ENCODE measurements around the gene MS4A8.

Gene MS4A8

GRCh38 chr11:60699284-60699691 is at the start of gene MS4A8:
Gene MS4A8, plus strand, starts transcription at chr11:60699612. Its CDS starts 1,249 bp downstream, at chr11:60700861.
- H3K27ac ChIP-seq (ENCODE audit: extremely low read depth, low read depth, low read length): no peak within 1 kb of the TSS
- no peaks in the 10 kb centered on the region for H3K36me3 ChIP-seq (ENCODE audit: control insufficient read depth in 2 of 2, insufficient read depth in 1 of 2, low read length in 2 of 2)
- ChIA-PET POLR2A (no interaction called here), CTCF (interaction anchor here (0.6 to 0.9 kb wide), 3 partner anchors 132 to 260 kb away, joined by 3 to 4 read pairs (median 3); no protein-coding TSS in a partner anchor)
- peaks cover 5% of the 10 kb centered on the region; the same call in 1 of the 2 replicates for H3K4me1 ChIP-seq (ENCODE audit: control insufficient read depth, insufficient read depth, low read length)
- H3K4me3 ChIP-seq (ENCODE audit: low read depth, low read length): no peak within 1 kb of the TSS
- no peaks in the 10 kb centered on the region for H3K9me3 ChIP-seq (ENCODE audit: control insufficient read depth, insufficient read depth, low read depth, low read length)
- TF ChIP-seq TRIM28 (IDR thresholded peaks at IDR 0.05; ENCODE audit: borderline replicate concordance, low read length): peak; percentile 64; the same call in 1 of the 2 replicates
- TF ChIP-seq, protein P1, sequence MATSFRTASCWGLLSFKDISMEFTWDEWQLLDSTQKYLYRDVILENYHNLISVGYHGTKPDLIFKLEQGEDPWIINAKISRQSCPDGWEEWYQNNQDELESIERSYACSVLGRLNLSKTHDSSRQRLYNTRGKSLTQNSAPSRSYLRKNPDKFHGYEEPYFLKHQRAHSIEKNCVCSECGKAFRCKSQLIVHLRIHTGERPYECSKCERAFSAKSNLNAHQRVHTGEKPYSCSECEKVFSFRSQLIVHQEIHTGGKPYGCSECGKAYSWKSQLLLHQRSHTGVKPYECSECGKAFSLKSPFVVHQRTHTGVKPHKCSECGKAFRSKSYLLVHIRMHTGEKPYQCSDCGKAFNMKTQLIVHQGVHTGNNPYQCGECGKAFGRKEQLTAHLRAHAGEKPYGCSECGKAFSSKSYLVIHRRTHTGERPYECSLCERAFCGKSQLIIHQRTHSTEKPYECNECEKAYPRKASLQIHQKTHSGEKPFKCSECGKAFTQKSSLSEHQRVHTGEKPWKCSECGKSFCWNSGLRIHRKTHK (tag by site-specific recombination; IDR thresholded peaks at IDR 0.05): no peak
- no peak for TF ChIP-seq OVOL3 (tag by site-specific recombination; IDR thresholded peaks at IDR 0.05)
- peak; percentile 38; the same call in 1 of the 2 replicates for TF ChIP-seq GLIS1 (tag by site-specific recombination; IDR thresholded peaks at IDR 0.05)
- no peak for TF ChIP-seq ZFP3 (tag by site-specific recombination; IDR thresholded peaks at IDR 0.05; ENCODE audit: low read depth)
- no peak for TF ChIP-seq ZNF121 (tag by site-specific recombination; IDR thresholded peaks at IDR 0.05)
- 0 out of 2 replicates have a peak, but pooled peaks have one; percentile 9 for TF ChIP-seq ZNF654 (tag by site-specific recombination; IDR thresholded peaks at IDR 0.05; ENCODE audit: low read depth)
- no peak for TF ChIP-seq ZNF311 (tag by site-specific recombination; IDR thresholded peaks at IDR 0.05; ENCODE audit: borderline replicate concordance)
- TF ChIP-seq, protein P2, sequence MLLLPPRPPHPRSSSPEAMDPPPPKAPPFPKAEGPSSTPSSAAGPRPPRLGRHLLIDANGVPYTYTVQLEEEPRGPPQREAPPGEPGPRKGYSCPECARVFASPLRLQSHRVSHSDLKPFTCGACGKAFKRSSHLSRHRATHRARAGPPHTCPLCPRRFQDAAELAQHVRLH (tag by site-specific recombination; IDR thresholded peaks at IDR 0.05): peak; percentile 44; the same call in 1 of the 2 replicates
- peak; percentile 77 for TF ChIP-seq OSR2 (tag by site-specific recombination; IDR thresholded peaks at IDR 0.05)
- TF ChIP-seq ZFP37 (tag by site-specific recombination; IDR thresholded peaks at IDR 0.05): no peak
- peak; percentile 62; the same call in 1 of the 2 replicates for TF ChIP-seq TCF7L2 (IDR thresholded peaks at IDR 0.05; ENCODE audit: borderline replicate concordance, low read depth, low read length)
- no peak for TF ChIP-seq ZNF548 (tag by site-specific recombination; IDR thresholded peaks at IDR 0.05)
- no peak for TF ChIP-seq ZBTB20 (tag by site-specific recombination; IDR thresholded peaks at IDR 0.05)
- TF ChIP-seq SCRT2 (tag by site-specific recombination; IDR thresholded peaks at IDR 0.05): no peak
- 0 out of 2 replicates have a peak, but pooled peaks have one; percentile 17 for TF ChIP-seq KLF10 (tag by site-specific recombination; IDR thresholded peaks at IDR 0.05)
- no peak for TF ChIP-seq KLF7 (tag by site-specific recombination; IDR thresholded peaks at IDR 0.05; ENCODE audit: borderline replicate concordance)
- TF ChIP-seq GLI2 (tag by site-specific recombination; IDR thresholded peaks at IDR 0.05; ENCODE audit: borderline replicate concordance, low read depth): peak; percentile 46; the same call in 1 of the 2 replicates
- peak; percentile 71 for TF ChIP-seq FEZF1 (tag by site-specific recombination; IDR thresholded peaks at IDR 0.05)
- TF ChIP-seq ZNF18 (tag by site-specific recombination; IDR thresholded peaks at IDR 0.05): peak; percentile 42; the same call in 1 of the 2 replicates
- no peak for TF ChIP-seq ZNF211 (tag by site-specific recombination; IDR thresholded peaks at IDR 0.05; ENCODE audit: low read depth)
- peak; percentile 92 for TF ChIP-seq MYNN (tag by site-specific recombination; IDR thresholded peaks at IDR 0.05; ENCODE audit: borderline replicate concordance)
- TF ChIP-seq ZEB2 (tag by site-specific recombination; IDR thresholded peaks at IDR 0.05): peak; percentile 63; the same call in 1 of the 2 replicates
- TF ChIP-seq SCRT1 (tag by site-specific recombination; IDR thresholded peaks at IDR 0.05; ENCODE audit: borderline replicate concordance): no peak
- TF ChIP-seq ZNF514 (tag by site-specific recombination; IDR thresholded peaks at IDR 0.05): no peak
- TF ChIP-seq ZNF660 (tag by site-specific recombination; IDR thresholded peaks at IDR 0.05): 0 out of 2 replicates have a peak, but pooled peaks have one; percentile 35
- TF ChIP-seq YY1 (tag by site-specific recombination; IDR thresholded peaks at IDR 0.05): no peak
- TF ChIP-seq ZNF16 (tag by site-specific recombination; IDR thresholded peaks at IDR 0.05; ENCODE audit: low read depth): no peak
- peak; percentile 46; the same call in 1 of the 2 replicates for TF ChIP-seq SP7 (tag by site-specific recombination; IDR thresholded peaks at IDR 0.05)
- no peak for TF ChIP-seq ZNF146 (tag by site-specific recombination; IDR thresholded peaks at IDR 0.05)
- TF ChIP-seq ZNF629 (tag by site-specific recombination; IDR thresholded peaks at IDR 0.05): 0 out of 2 replicates have a peak, but pooled peaks have one; percentile 35
- TF ChIP-seq GLIS2 (tag by site-specific recombination; IDR thresholded peaks at IDR 0.05): no peak
- TF ChIP-seq ZNF529 (tag by site-specific recombination; IDR thresholded peaks at IDR 0.05; ENCODE audit: insufficient replicate concordance): no peak
- 0 out of 2 replicates have a peak, but pooled peaks have one; percentile 29 for TF ChIP-seq ZBTB8A (tag by site-specific recombination; IDR thresholded peaks at IDR 0.05)
- TF ChIP-seq KLF17 (tag by site-specific recombination; IDR thresholded peaks at IDR 0.05): 0 out of 2 replicates have a peak, but pooled peaks have one; percentile 43
- peak; percentile 77 for TF ChIP-seq ZIC2 (tag by site-specific recombination; IDR thresholded peaks at IDR 0.05)
- TF ChIP-seq GFI1B (tag by site-specific recombination; IDR thresholded peaks at IDR 0.05): peak; percentile 70; the same call in 1 of the 2 replicates

Measured in HEK293 (cell line).